ENCODE data around the gene PTPN14.

GRCh38 chr1:214513394-214513793 lies 38.0 kb downstream of the PTPN14 start:
- no peak for TF ChIP-seq CTCF (IDR thresholded peaks at IDR 0.05; ENCODE audit: low read length)
- TF ChIP-seq EZH2 (optimal IDR thresholded peaks at IDR 0.05; ENCODE audit: low read depth, low read length): no peak
